Right cardiac atrium (tissue), 5 donors: ENCODE measurements around the gene ZNF93. TPM values are rescaled to one million over a fixed set of nuclear protein-coding genes. Genes with fewer than 3 reads are reported as not detected.
"Not testable (repeated sequence)": the region's sequence is repeated elsewhere in the genome, so short reads cannot be mapped to it uniquely, and the experiment has no call there.

Source experiments
- ATAC-seq, 2 donors: fragments of 200-7000 bp; cut with Tn5 transposase; one replicate each; pipeline versions ENCODE4 v1.8.0 to v1.9.1; 2020; ENCODE audit warnings: moderate library complexity in 2 of 2, mild to moderate bottlenecking in 1 of 2
- DNase-seq, 3 donors: peaks; one replicate each; pipeline ENCODE4 v3.0.0-alpha.2; 2020
- H3K27ac ChIP-seq: one replicate; pipeline ENCODE4 v1.5.1; 2013; ENCODE audit warnings: mild to moderate bottlenecking, low read length, control low read depth, moderate library complexity
- H3K27me3 ChIP-seq: one replicate; pipeline ENCODE4 v1.6.1; 2013; ENCODE audit not compliant: control insufficient read depth, insufficient read depth
- H3K4me1 ChIP-seq: one replicate; pipeline ENCODE4 v1.6.1; 2013; ENCODE audit warnings: low read length; ENCODE audit not compliant: control insufficient read depth, insufficient read depth
- H3K4me3 ChIP-seq: one replicate; pipeline ENCODE4 v1.5.1; 2013; ENCODE audit warnings: low read length, control low read depth
- H3K9me3 ChIP-seq: one replicate; pipeline ENCODE4 v1.6.1; 2013; ENCODE audit warnings: low read length; ENCODE audit not compliant: control insufficient read depth
- WGBS: extraction: QIAGEN DNeasy Blood & Tissue Kit; methylation state at CpG from one replicate; pipeline ENCODE4 v1.1.7; 2013; 5-methylcytosine and 5-hydroxymethylcytosine counted together
- intact Hi-C, 4 donors: fragments of 100-400 bp; cut with DNase I; formaldehyde crosslinking; loops; one replicate each; pipeline versions ENCODE4 v1.11.0 to v1.14.0; 2022 to 2023
- long read RNA-seq, 4 donors: library from polyadenylated mRNA; unstranded; transcript quantifications; one replicate each; pipeline ENCODE4 v2.0.0, GENCODE V29; 2020 to 2021
- polyA plus RNA-seq: library from polyadenylated mRNA; stranded (reverse); fragments of 200-250 nt; gene quantifications from one replicate; pipeline ENCODE4 v1.2.3, GENCODE V29; 2013
- total RNA-seq, 4 donors: library from RNA; stranded (reverse); fragmentation: NEBNext Ultra II Directional; extraction: Animal tissue kit (Norgen Biotek cat#: 25700); gene quantifications; one replicate each; pipeline ENCODE4 v1.2.1, GENCODE V29; 2021
- donor health status: healthy with polysubstance abuse.
- donor health status: DM: no; HTN: yes; CAD: no.
- donor health status: DM: no; HTN: no; CAD: no.
- donor health status: DM: no; HTN: yes; CAD: no; lungs with severe emphysema.
- donor health status: DM: yes; HTN: yes; CAD: no.

ZNF93 gene
- total RNA-seq (1 to 10 TPM; 1.7 to 2.2 (median 2.0) TPM), polyA plus RNA-seq (1.9 TPM)
- long read RNA-seq, donor 1 = 0 reads
- long read RNA-seq, donor 2, partial matches to known transcripts = 0 of 1 reads
- long read RNA-seq, donor 2, other reads (novel, unspliced or antisense) = 0 of 1 reads
- long read RNA-seq, donor 3, partial matches to known transcripts = 1 of 4 reads
- long read RNA-seq, donor 3, other reads (novel, unspliced or antisense) = 0 of 4 reads
- long read RNA-seq, donor 4, partial matches to known transcripts = 0 of 2 reads
- long read RNA-seq, donor 4, other reads (novel, unspliced or antisense) = 0 of 2 reads

GRCh38 chr19:19900729-19901444 lies at the start of gene ZNF93:
ZNF93 (plus strand) TSS chr19:19900946; CDS start chr19:19901089, 143 bp downstream.
- DNase-seq = peak; percentile 94 to 97 (median 95)
- H3K9me3 ChIP-seq = no peaks in the 10 kb centered on the region
- under 1% methylated on average over 35 of the region's 35 CpGs for WGBS
- no peaks in the 10 kb centered on the region for H3K4me1 ChIP-seq
- peak within 1 kb of the TSS; percentile 86 for H3K27ac ChIP-seq
- ATAC-seq = peak; percentile 99
- H3K27me3 ChIP-seq = no peaks in the 10 kb centered on the region
- peak within 1 kb of the TSS; percentile 77 for H3K4me3 ChIP-seq
- intact Hi-C loops = no loop called here

GRCh38 chr19:19851740-19852139 lies 49.0 kb upstream of the ZNF93 start:
- WGBS = 74% methylated on average over 2 of the region's 2 CpGs

GRCh38 chr19:19858751-19859150 lies 42.0 kb upstream of the ZNF93 start:
- Histone ChIP-seq H3K27me3 (no peaks in the 10 kb centered on the region), H3K4me1 (no peaks in the 10 kb centered on the region), H3K27ac (no peak overlapping the region), H3K4me3 (no peak overlapping the region), H3K9me3 (no peaks in the 10 kb centered on the region)
- no peak for DNase-seq
- 90% methylated on average over 2 of the region's 2 CpGs for WGBS
- intact Hi-C loops = no loop called here
- no peak for ATAC-seq

More at GRCh38 chr19:19851740-19852139, 49.0 kb upstream of the ZNF93 start:
- H3K27me3 ChIP-seq, H3K27ac ChIP-seq, H3K4me1 ChIP-seq, ATAC-seq, H3K4me3 ChIP-seq, intact Hi-C loops, H3K9me3 ChIP-seq, DNase-seq: not testable (repeated sequence)

- no peaks in the 10 kb centered on the region for H3K27me3 ChIP-seq
- DNase-seq (peak in 1 of 3 donors; percentile 56), ATAC-seq (peak in 1 of 2 donors; percentile 37)
- no peak overlapping the region for H3K27ac ChIP-seq
- H3K4me1 ChIP-seq = no peaks in the 10 kb centered on the region
- H3K9me3 ChIP-seq = no peaks in the 10 kb centered on the region
- intact Hi-C loops = no loop called here
- WGBS = 12% methylated on average over 29 of the region's 29 CpGs
- H3K4me3 ChIP-seq = no peak overlapping the region
Observed at GRCh38 chr19:19860756-19861390, 39.9 kb upstream of the ZNF93 start.

- Histone ChIP-seq H3K9me3 (no peaks in the 10 kb centered on the region), H3K27me3 (no peaks in the 10 kb centered on the region), H3K4me1 (no peaks in the 10 kb centered on the region), H3K4me3 (peak within 1 kb of the TSS; percentile 72), H3K27ac (peak within 1 kb of the TSS; percentile 100)
- WGBS = under 1% methylated on average over 43 of the region's 43 CpGs
- DNase-seq (peak; percentile 98 to 99 (median 98)), ATAC-seq (peak; percentile 99)
- intact Hi-C loops = no loop called here
Observed at GRCh38 chr19:19865750-19866610, 34.8 kb upstream of the ZNF93 start, which contains the start of gene ZNF253. ZNF253 (plus strand) TSS chr19:19865882; CDS start chr19:19865997, 115 bp downstream.

- 2% methylated on average over 23 of the region's 23 CpGs for WGBS
- H3K27me3 ChIP-seq = no peaks in the 10 kb centered on the region
- peak overlapping the region; percentile 100 for H3K27ac ChIP-seq
- intact Hi-C loops = no loop called here
- no peak for ATAC-seq
- peak overlapping the region; percentile 72 for H3K4me3 ChIP-seq
- peaks cover 2% of the 10 kb centered on the region for H3K4me1 ChIP-seq
- H3K9me3 ChIP-seq = no peaks in the 10 kb centered on the region
- peak in 1 of 3 donors; percentile 42 for DNase-seq
Observed at GRCh38 chr19:19866611-19867248, 34.0 kb upstream of the ZNF93 start.

GRCh38 chr19:19870086-19870485 lies 30.7 kb upstream of the ZNF93 start:
- H3K27ac ChIP-seq, H3K4me3 ChIP-seq, ATAC-seq, intact Hi-C loops, H3K4me1 ChIP-seq, H3K27me3 ChIP-seq, H3K9me3 ChIP-seq, DNase-seq: not testable (repeated sequence)
- 87% methylated on average over 5 of the region's 5 CpGs for WGBS

GRCh38 chr19:19871932-19872331 lies 28.8 kb upstream of the ZNF93 start:
- intact Hi-C loops = no loop called here
- no peak for ATAC-seq
- no peak for DNase-seq
- 76% methylated on average over 3 of the region's 3 CpGs for WGBS
- Histone ChIP-seq H3K27ac (no peak overlapping the region), H3K27me3 (no peaks in the 10 kb centered on the region), H3K9me3 (no peaks in the 10 kb centered on the region), H3K4me1 (peaks cover 4% of the 10 kb centered on the region), H3K4me3 (no peak overlapping the region)

- Histone ChIP-seq H3K4me3 (no peak overlapping the region), H3K27me3 (no peaks in the 10 kb centered on the region), H3K4me1 (peaks cover 4% of the 10 kb centered on the region), H3K27ac (no peak overlapping the region), H3K9me3 (no peaks in the 10 kb centered on the region)
- DNase-seq = no peak
- intact Hi-C loops = no loop called here
- no peak for ATAC-seq
Observed at GRCh38 chr19:19873381-19873780, 27.4 kb upstream of the ZNF93 start.

GRCh38 chr19:19877724-19878123 lies 23.0 kb upstream of the ZNF93 start:
- DNase-seq = no peak
- no peaks in the 10 kb centered on the region for H3K9me3 ChIP-seq
- H3K27ac ChIP-seq = no peak overlapping the region
- WGBS = 56% methylated on average over 4 of the region's 4 CpGs
- no peak for ATAC-seq
- H3K27me3 ChIP-seq = no peaks in the 10 kb centered on the region
- H3K4me3 ChIP-seq = no peak overlapping the region
- intact Hi-C loops = no loop called here
- H3K4me1 ChIP-seq = peaks cover 2% of the 10 kb centered on the region
